Measurements from ENCODE around the gene NHSL1.
A peak's percentile ranks its signal among the peaks of the same experiment; 100 is the strongest.
"Not testable (repeated sequence)": the region's sequence is repeated elsewhere in the genome, so short reads cannot be mapped to it uniquely, and the experiment has no call there.

Gene NHSL1

DNA sequence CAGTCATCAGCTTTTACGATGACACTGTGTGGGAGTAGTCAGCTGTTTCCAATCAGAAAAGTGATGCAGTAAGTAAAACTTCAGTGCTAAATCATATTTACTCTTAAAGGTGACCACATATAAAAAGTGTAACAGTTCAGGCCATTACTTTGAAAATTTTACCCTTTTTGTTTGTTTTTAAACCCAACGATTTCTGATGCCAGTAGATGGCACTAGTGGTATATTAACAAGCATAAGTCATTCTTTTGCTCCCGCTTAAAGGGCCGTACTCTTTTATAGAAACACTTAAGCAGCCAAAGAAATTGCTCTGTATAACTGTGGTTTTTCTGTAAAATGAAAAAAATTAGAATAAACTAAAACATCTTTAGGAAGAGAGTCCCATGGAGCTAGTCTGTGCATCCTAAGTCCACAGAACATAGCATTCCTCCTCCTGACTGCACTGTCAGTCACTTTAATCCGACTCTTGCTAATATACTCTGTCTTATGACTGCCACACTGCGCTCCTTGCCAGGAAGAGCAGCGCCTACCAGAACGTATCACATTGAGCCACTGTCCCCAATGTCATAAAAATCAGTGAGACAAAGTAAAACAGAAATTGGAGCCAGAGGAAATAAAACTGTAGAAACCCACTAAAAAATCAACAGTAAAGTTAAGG is 70.2 kb downstream of the NHSL1 start:
- DNase-seq = peak in 2 of 58 donors; percentile 20 to 52

DNA sequence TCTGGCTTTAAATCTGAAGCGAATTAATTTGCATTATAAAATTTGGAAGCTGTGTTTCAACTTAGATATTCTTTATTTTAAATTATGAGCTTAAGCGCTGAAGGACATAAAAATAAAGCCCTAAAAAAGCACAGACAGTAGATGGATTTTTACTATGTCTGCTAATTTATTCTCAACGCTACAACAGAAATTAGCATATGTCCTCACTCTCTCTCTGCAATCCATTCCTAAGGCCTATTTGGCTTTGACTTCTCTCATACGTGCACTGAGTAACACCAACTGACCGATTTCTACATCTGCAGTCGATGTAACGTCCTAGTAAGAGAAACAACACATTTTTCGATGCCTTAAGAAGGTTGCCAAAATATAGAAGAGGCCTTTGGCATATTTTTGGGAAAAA is 71.6 kb downstream of the NHSL1 start:
- DNase-seq = no peak

DNA sequence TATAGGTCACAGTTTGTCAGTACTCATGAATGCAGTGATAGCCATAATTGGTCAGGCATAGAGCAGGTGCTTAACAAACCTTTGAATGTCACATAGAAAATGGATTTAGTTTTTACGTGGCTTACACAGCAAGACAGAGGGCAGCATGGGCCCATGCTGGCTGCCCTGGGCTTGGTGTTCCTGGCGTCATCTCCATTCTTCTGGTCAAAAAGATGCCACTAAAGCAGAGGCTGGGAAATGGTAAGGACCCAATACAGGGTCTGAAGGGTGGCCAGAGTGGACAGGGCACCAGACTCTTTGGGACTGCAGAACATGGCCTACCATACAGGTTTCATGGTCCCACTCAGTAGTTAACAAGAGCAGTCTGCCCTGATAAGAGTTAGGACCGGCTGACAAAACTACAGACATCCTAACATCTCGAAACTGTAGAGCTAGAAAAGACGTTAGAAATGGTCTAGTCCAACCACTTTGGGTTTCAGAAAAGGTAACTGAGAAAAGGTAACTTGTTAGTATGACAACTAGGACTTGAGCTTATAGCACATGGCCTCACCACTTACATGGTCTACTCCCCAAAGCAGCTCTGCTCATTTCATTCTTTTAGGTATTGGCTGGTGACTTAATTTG is 72.7 kb downstream of the NHSL1 start:
- DNase-seq = no peak

DNA sequence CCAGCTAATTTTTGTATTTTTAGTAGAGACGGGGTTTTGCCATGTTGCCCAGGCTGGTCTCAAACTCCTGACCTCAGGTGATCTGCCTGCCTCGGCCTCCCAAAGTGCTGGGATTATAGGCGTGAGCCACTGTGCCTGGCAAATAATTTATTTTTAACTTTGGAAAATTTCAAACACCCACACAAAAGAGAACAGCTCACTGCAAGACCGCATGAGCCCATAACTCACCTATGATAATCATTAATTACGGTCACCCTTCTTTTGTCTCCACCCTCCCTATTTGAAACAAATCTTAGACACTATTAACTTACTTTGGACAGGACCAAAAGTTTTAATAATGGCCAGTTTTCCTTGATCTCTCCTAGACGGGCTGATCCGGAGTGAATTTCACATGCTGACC is 74.0 kb downstream of the NHSL1 start:
- DNase-seq = not testable (repeated sequence)

DNA sequence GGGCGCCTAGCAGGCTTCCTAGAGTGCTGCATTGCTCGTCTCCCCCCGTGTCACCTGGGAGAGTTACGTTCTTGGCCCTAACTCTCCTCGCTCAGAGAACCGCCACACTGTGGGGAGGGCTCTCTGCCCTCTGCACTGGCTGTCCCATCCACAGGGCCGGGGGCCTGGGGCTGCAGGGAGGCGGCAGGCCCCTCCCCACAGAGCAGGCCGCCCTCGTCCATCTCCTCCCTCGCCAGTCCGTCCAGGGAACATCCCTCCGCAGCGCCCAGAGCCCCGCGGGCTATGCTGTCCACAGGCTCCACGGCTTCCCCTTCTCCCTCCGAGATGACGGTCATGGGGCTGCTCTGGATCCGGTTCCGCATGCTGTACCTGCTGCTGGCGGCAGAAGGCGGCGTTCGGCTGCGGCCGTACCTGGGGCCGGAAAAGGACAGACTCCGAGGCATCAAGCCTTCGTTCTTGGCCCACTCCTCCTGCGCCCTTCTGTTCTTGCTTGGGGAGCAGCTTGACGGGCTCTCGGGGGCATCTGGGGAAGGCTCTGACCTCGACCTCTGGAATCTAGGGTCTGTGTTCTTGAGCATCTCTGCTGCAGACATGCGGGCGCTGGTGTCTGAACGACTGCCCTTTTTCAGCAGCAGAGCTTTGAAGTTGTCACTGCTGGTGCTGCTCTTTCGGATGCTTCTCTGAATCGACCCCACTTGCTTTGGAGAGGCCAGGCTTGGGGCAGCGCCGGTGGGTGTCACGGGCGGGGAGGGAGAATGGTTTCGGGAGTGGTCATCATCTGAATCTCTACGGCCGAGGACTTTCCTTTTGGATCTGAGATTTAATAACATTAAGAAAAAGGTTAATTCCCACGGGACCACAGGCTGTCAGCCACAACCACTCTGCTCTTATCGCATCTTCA is 75.0 kb downstream of the NHSL1 start:
- no peak for DNase-seq

DNA sequence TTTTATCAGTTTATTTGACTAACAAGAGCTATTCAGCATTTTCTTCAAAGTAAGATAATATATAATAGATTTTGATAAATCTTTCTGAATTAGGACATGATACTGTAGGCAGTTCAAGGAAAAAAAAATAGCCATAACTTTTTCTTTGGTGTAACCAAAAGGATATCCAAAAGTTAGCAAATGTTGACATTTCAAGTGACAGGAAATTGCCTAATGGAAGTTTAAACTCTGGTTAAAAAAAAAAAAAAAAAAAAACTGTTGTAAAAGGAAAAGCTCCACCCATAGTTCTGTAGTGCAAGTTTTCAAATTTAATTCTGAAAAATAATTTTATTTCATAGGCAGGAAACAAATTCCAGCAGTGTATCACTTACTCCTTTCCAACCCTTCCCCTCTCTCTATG is 76.4 kb downstream of the NHSL1 start:
- no peak for DNase-seq

DNA sequence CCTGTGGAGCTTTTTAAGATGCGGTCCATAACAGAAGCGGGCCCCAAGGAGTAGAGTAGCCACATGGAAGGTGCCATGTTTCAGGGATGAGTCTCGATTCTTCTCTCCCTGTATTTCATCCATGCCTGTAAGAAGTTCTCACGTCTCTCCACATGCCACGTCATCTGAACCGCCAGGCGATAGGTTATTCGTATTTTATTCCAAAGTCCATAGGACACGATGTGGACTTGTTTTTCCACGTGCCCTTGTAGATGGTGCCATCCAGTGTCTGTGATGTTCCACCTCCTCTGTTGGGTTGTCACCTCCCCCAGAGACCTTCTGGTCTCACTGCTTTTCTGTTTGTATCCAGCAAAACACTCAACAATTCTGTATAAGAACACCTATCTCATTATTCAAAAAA is 77.7 kb downstream of the NHSL1 start:
- no peak for DNase-seq

DNA sequence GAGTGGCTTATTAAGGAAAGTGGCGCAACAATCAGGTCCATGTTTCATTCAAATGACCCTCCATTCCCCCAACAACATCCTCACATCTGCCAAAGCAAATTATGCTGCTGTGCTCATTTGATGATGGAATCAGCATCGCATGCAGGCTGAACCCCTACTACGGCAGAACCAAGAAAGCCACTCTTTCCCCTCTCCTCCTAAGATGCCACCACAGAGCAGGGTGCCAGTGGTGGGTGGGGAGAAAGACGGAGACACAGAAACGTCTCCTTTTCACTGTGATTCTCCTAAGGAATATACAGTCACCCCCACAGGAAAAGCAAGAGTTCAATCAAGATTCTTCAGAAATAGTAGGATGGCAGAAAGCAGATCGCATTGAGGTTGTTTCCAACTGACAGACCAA is 78.2 kb downstream of the NHSL1 start:
- no peak for DNase-seq

DNA sequence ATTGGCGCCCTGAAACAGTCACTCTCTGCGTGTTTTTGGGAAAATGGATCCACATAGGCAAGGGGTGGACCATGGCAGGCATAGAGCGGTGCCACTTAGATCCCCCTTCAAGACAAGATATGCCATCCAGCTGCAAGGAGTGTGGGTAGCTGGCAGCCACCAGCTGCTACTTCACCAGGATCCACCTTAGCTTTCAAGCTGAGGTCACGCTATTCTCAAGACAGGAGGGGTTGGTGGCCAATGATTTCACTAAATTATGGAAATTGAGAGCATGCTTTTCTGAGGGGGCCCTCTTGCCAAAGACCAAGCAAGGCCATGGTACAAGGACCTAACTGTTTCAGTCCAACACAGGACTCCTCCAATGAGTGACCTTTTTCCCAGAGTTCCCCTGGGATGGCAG is 78.9 kb downstream of the NHSL1 start:
- no peak for DNase-seq

DNA sequence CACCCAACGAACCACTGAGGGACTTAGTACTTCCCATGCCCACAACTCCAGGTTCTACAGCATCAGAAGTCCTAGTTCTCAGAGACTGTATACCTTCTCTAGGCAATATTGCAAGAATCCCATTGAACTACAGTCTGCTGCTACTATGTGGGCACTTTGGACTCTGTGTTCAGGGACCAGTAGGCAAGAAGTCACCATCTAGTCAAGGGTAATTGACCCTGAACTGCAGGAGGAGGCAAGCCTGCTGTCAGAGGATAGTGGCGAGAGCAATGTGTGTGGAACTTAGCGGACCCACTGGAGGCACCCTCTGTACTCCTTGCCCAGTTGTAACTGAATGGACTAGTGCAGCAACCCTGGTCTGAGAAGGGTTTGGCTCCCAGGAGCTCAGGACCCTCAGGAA is 79.5 kb downstream of the NHSL1 start:
- no peak for DNase-seq

DNA sequence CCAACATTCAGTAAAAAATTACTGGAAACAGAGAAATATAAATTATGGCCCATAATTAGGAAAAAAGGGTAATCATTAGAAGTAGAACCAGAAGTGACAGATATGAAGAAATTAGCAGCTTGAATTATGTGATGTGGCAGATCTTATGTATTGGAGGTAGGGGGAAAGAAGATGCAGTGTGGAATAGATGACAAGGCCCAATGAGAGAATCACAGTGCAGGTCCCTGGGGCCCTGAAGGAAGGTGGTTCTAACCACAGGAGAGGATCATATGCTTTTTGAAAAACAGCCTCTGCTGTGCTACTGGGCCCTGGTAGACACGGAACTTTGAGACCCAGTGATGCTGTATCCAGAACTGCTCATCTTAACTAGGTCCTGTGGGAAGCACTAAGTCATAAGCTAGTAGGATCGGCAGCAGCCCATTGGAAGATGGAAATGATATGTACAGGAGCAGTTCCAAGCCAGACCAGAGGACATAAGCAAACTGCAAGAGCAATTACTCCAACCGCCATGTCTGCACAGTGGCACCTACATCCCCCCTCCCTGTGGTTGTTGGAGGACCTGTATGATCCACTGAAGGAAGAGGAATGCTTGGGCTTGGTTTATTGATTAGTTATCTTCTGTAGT is 81.1 kb downstream of the NHSL1 start:
- no peak for DNase-seq

DNA sequence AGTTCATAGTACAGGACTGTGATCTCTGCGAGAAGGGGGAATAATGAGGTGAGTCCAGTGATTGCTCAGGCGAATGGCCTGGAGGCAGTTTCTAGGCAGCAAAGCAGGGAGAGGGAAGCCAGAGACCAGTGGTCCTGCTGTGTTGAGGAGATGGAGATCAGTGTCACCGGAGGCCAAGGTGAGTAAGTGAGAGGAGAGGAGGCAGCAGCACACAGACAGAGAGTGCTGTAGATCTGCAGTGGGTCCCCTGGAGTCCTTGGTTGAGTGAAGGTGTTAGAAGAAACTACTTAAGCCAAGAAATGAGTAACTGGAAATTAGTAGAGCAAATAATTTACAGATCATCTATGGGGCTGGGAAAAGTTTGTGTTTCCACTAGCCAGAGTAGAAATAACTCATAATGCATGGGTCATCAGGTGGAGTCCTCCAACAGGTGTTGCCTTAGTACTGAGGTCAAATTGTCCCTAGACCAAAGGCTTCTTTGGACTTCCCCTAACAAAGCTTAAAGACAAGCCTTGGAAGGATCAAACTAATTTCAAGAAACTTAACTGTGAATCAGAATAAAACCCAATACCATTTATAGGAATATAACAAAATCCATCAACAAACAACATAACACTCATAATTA is 81.7 kb downstream of the NHSL1 start:
- DNase-seq = no peak

DNA sequence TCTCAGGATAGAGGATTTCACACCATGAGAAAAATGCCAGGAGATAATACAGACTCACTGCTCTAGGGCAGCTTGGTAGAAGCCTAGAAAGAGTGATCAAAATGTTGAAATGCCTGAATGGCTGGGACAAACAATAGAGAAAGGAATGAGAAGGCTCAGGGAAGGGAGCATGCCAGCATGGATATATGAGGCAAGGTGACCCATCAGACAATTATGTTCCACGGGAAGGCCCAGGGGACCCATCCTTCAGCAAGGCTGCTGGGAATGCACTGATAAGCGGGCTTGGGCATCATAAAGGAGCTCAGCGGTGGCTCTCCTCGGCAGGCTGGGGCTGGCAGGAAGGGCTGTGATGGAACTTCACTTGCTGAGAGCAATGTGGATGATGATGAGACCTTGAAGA is 83.1 kb downstream of the NHSL1 start:
- DNase-seq = no peak

DNA sequence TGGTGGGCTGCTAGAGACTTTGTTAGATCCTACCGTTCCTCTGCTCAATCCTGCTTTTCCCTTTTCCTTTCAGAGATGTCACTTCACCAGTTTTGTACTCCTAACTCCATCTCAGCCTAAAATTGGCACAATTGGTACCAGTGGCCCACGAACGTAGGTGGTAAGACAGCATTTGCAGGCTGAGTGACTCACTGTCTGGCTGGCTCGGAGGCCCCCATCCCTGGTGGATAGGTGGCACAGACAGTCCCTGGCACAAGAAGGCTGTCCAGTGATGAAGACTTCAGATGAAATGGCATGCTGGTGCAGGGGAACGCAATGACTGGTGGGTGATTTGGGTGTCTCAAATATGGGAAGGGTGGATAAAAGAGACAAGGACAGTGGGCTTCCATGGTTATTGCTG is 84.2 kb downstream of the NHSL1 start:
- DNase-seq = peak in 29 of 58 donors; percentile 4 to 67 (median 23)

DNA sequence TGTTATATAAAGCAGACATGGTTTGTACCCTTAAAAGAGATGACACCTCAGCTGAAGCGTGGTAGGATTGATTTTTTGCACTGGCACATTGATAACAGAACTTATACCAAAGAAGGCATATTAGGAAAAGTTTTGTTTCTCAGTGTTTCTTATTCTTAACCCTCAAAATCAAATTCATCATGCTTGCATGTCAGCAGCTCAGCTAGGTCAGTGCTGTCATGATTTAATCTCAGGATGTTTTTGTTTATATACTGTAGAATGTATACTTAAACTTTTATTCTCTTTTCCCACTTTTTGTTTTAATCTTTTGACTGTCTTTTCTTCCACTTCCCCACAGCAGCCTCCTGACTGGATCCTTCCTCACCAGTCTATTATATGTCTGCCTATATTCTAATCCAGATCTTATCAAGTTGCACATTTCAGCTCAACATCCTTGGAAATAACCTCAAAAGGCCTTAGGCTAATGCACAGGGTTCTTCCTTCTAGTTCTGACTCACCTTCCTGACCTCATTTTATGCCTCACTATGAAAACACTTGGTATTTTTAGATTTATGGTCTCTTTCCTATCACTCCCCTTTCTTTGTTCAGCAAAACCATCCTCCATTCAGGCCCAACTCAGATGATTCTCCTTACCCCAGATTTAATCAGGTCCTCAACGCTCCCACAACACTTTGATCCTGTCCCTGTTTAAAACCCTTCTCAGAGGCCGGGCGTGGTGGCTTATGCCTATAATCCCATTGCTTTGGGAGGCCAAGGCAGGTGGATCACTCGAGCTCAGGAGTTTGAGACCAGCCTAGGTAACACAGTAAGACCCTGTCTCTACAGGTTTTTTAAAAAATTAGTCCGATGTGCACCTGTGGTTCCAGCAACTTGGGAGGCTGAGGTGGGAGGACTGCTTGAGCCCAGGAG is 88.1 kb downstream of the NHSL1 start:
- DNase-seq = no peak

DNA sequence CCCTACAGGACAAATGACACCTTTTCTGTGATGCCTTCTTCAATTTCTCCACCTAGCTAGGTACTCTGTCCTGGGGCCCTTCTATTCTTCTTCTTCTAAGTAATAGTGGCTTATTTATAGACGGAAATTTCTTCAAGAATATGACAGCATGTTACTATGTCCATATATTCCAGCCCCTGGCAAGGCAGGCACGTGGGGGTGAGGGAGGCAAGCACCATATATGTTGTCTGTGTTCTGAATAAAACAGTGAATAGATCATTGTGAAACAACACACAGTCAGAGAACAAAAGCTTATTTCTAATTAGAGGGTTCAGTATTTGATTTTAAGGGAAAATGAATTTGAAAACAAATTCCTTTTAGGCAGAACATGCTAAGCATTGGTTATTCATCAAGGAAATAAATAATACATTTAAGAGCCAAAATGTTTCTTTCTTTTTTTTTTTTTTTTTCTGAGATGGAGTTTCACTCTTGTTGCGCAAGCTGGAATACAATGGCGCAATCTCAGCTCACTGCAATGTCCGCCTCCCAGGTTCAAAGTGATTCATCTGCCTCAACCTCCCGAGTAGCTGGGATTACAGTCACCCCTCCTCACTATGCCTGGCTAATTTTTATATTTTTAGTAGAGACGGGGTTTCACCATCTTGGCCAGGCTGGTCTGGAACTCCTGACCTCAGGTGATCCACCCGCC is 89.1 kb downstream of the NHSL1 start:
- no peak for DNase-seq

DNA sequence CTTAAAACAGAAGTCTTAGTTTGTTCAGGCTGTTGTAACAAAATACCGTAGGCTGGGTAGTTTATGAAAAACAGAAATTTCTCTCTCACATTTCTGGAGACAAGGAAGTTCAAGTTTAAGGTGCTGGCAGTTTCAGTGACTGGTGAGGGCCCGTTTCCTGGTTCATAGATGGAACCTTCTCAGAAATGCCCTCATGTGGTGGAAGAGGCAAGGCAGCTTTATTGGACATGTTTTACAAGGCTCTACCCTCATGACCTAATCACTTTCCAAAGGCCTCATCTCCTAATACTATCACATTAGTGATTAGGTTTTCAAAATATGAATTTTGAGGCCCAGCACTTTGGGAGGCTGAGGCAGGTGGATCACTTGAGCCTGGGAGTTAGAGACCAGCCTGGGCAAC is 92.9 kb downstream of the NHSL1 start:
- DNase-seq = peak in 1 of 58 donors; percentile 6

DNA sequence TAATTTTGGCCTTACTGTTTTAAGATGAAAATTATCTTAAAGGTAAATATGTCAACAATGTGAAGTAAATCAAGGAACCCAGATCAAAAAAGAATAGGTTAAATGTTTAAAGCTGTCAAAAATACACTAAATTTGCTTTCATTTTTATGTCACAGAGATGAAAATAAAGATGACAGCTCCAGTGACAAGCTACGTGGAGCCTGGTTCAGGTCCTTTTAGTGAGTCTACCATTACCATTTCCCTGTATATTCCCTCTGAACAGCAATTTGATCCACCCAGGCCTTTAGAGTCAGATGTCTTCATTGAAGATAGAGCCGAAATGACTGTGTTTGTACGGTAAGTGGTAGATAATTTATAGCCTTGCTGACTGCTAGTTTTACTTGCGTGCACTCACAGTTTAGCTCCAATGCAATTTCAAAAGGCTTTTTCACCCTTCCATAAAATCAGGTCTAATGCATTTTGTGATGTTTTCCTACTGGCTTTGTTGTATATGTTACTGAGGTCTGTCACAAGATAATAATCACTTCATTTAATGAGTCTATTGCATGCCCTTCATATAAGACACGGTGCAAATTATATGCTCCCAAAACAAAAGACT is 93.4 kb downstream of the NHSL1 start:
- DNase-seq = no peak

DNA sequence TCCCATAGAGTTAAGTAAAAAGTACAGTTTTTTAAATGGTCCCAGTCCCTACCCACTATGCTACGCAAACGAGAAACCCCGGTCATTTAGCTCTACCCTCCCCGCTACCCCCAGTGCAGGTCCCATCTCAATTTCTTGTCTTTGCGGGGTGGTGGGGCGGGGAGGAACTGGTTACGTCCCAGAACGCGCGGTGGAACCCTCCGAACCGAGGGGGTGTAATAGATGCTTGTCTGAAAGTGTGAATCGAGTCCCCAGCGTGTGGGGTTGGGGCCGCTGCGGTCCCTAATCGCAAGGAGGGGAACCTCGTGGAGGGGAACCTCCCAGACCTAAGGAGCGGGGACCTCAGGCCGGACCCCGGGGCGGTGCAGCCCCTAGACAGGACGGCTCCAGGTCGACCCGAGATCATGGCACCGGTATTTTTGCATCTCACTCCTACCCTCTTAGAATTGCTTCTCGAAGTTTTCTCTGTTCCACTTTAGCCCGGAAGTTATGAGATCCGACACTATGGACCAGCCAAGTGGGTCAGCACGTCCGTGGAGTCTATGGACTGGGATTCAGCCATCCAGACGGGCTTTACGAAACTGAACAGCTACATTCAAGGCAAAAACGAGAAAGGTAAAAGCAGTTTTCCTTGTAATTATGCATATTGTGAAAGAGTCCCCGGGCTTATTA is 94.5 kb downstream of the NHSL1 start:
- DNase-seq = peak in 5 of 58 donors; percentile 5 to 47 (median 31)

Data from anterior cingulate cortex (tissue), 58 donors.